Type B pancreatic cell (in vitro differentiated cells): ENCODE data around the gene TNXB. TPM values are rescaled to one million over a fixed set of nuclear protein-coding genes. Genes with fewer than 3 reads are reported as not detected.

Source experiments
- DNase-seq: peaks from one replicate; pipeline ENCODE4 v3.0.0; 2021; ENCODE audit warnings: mixed read lengths; ENCODE audit not compliant: unreplicated experiment; ENCODE audit errors: extremely low spot score
- H3K27ac Mint-ChIP-seq: 2 replicates; pipeline ENCODE4 v1.8.0; 2021; ENCODE audit warnings: mild to moderate bottlenecking, mixed read lengths
- H3K27me3 Mint-ChIP-seq: 2 replicates; pipeline ENCODE4 v1.8.0; 2021; ENCODE audit warnings: mixed read lengths
- H3K36me3 Mint-ChIP-seq: 2 replicates; pipeline ENCODE4 v1.8.0; 2021; ENCODE audit warnings: mixed read lengths
- H3K4me1 Mint-ChIP-seq: one replicate; pipeline ENCODE4 v1.8.0; 2021; ENCODE audit warnings: mixed read lengths; ENCODE audit not compliant: unreplicated experiment
- H3K4me3 Mint-ChIP-seq: 2 replicates; pipeline ENCODE4 v1.8.0; 2021; ENCODE audit warnings: mild to moderate bottlenecking, mixed read lengths
- H3K9me3 Mint-ChIP-seq: 2 replicates; pipeline ENCODE4 v1.8.0; 2021; ENCODE audit warnings: mixed read lengths
- total RNA-seq: library from RNA; stranded (reverse); gene quantifications from 2 replicates; pipeline ENCODE4 v1.2.1, GENCODE V29; 2021; ENCODE audit warnings: low replicate concordance
- TF ChIP-seq, protein P1 (sequence below): fragments of 200-600 bp; sonication (generic); conservative IDR thresholded peaks from 2 replicates; pipeline ENCODE4 v1.5.0; 2021; ENCODE audit warnings: antibody characterized with exemption, mild to moderate bottlenecking

TNXB gene
- total RNA-seq, 1 donor from 2014 or later, result 22.2 TPM

DNA sequence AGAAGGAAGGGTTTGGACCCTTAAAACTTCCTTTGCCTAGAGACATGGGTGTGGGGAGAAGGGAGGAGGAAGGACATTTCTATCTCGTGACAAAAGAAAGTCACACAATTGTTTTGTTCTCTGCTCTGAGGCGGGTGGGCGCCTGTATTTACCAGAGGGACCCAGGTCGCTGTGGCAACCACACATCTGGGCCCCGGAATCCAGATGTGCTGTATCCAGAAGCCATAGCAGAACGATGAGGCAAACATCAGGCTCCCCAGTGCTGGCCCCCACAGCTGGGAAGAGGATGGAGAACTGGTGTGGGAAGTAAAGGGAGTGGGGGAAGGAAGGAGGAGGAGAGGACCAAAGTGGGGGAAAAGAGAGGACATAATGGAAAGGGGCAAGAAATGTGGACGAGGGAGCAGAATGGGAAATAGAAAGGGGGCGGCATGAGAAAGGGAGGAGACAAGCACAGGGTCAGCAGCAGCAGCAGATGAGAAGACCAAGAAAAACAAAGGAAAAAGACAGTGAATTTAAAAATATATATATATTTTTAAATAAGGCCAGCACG lies 3.4 kb upstream of the TNXB start:
- Mint-ChIP-seq H3K27me3 (peaks cover 15% of the 10 kb centered on the region), H3K4me1 (peaks cover 41% of the 10 kb centered on the region), H3K4me3 (no peak overlapping the region), H3K9me3 (no peaks in the 10 kb centered on the region), H3K27ac (peak overlapping the region; percentile 57), H3K36me3 (peaks cover 20% of the 10 kb centered on the region)
- TF ChIP-seq, protein P1, sequence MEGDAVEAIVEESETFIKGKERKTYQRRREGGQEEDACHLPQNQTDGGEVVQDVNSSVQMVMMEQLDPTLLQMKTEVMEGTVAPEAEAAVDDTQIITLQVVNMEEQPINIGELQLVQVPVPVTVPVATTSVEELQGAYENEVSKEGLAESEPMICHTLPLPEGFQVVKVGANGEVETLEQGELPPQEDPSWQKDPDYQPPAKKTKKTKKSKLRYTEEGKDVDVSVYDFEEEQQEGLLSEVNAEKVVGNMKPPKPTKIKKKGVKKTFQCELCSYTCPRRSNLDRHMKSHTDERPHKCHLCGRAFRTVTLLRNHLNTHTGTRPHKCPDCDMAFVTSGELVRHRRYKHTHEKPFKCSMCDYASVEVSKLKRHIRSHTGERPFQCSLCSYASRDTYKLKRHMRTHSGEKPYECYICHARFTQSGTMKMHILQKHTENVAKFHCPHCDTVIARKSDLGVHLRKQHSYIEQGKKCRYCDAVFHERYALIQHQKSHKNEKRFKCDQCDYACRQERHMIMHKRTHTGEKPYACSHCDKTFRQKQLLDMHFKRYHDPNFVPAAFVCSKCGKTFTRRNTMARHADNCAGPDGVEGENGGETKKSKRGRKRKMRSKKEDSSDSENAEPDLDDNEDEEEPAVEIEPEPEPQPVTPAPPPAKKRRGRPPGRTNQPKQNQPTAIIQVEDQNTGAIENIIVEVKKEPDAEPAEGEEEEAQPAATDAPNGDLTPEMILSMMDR, result no peak
- DNase-seq, result no peak

DNA sequence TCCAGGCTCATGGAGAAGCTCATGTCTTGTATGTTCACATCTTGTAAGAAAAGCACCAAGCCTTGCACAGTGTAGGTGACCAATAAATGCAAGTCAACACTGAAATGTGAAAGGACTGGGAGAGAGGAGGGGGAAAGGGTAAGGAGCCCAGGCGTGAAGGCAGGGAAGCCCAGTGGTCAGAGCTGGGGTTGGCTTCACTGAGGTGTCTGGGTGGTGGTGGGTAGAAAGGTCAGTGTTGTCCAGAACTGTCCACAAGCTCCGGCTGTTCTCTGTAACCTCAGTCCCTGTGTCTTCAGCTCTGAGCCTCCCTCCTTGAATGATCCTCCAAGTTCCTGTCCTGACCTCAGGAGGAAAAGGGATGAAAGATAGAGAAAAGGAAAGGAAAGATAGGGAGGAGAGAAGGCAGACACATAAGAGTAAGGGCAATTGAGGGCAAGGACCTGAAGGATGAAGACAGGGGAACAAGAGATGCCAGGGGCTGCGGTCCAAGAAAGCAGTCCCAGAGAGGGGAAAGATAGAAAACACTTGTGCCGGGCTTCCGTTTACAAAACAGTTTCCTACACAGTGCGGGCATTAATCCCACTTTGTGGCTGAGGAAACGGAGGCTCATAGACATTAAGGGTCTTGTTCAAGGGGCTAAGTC lies 2.4 kb upstream of the TNXB start:
- Mint-ChIP-seq H3K27me3 (peaks cover 19% of the 10 kb centered on the region), H3K9me3 (no peaks in the 10 kb centered on the region), H3K36me3 (peaks cover 20% of the 10 kb centered on the region), H3K27ac (peak overlapping the region; percentile 65), H3K4me1 (peaks cover 43% of the 10 kb centered on the region), H3K4me3 (no peak overlapping the region)
- TF ChIP-seq, protein P1, result no peak
- no peak for DNase-seq

DNA sequence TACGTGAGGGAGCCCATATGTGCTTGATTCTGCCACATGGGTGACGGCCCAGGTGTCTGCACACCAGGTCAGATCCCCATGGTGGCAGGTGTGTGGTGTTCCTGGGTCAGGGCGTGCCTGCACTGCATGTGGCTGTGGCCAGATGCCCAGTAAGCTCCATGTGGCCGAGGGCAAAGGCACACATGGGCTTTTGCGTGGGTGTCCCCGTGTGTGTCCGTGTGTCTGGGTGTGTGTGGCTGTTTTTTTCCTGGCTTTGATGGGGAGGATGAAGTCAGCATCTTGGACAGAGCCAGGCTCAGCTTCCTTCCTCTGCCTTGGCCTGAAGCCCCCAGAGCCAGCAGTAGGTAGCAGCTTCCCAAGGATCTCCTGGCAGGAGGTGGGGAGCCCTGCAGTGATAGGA lies 1.5 kb upstream of the TNXB start:
- DNase-seq, result no peak
- Mint-ChIP-seq H3K4me1 (peaks cover 43% of the 10 kb centered on the region), H3K27me3 (peaks cover 25% of the 10 kb centered on the region), H3K36me3 (peaks cover 22% of the 10 kb centered on the region), H3K4me3 (no peak overlapping the region), H3K9me3 (no peaks in the 10 kb centered on the region), H3K27ac (peak overlapping the region; percentile 65)
- TF ChIP-seq, protein P1, result no peak

DNA sequence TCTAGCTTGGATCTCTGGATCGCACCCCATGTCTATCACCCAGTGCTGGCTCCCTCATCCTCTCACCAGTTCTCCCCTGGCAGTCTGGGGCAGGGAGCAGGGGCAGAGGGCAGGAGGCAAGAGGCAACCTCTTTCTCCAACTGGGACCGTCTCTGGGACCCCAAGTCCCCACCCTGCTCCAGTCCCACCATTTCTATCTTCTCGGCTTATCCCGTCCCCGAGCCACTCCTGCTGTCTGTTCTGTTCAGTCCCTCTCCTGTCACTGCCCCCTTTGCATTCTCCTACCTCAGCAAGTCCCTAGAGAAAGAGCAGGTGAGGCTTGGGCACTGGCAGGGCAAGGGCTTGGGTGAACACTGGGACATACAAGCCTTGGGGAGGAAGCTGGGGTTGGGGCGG lies 625 bp upstream of the TNXB start:
- no peaks in the 10 kb centered on the region for H3K9me3 Mint-ChIP-seq
- no peak for DNase-seq

DNA sequence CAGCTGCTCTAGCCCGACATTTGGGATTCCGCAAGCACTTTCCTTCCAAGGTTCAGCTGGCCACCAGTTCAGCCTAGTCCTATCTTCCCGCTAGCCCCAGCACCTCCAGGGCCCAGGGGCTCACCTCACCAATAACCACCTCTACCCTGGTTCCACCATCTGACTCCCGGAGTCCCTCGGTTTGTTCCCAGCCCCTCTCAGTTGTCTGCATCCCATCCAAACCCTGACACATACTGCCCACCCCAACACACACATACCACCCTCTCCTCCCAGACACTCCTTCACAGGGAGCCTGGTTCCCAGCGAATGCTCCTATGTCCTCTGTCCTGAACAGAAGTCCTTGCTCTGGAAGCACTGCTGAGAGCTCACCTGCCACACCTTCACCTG lies 418 bp downstream of the TNXB start:
- Mint-ChIP-seq H3K27me3 (peaks cover 32% of the 10 kb centered on the region), H3K4me3 (peak overlapping the region; percentile 72), H3K27ac (peak overlapping the region; percentile 50)

More for the DNA sequence above, 625 bp upstream of the TNXB start:
- Mint-ChIP-seq H3K4me3 (peak overlapping the region; percentile 19), H3K4me1 (peaks cover 41% of the 10 kb centered on the region), H3K27ac (peak overlapping the region; percentile 48), H3K36me3 (peaks cover 23% of the 10 kb centered on the region), H3K27me3 (peaks cover 28% of the 10 kb centered on the region)
- TF ChIP-seq, protein P1, result no peak

More for the DNA sequence above, 418 bp downstream of the TNXB start:
- Mint-ChIP-seq H3K36me3 (peaks cover 20% of the 10 kb centered on the region), H3K9me3 (no peaks in the 10 kb centered on the region), H3K4me1 (peaks cover 39% of the 10 kb centered on the region)
- TF ChIP-seq, protein P1, result no peak
- no peak for DNase-seq
